Measurements from ENCODE around the gene IL21. TPM values are rescaled to one million over a fixed set of nuclear protein-coding genes. Genes with fewer than 3 reads are reported as not detected.
A peak's percentile ranks its signal among the peaks of the same experiment; 100 is the strongest.
"Not testable (repeated sequence)": the region's sequence is repeated elsewhere in the genome, so short reads cannot be mapped to it uniquely, and the experiment has no call there.

The IL21 gene
- total RNA-seq: not detected
- long read RNA-seq: 0 reads

- intact Hi-C loops (cut with micrococcal nuclease): no loop called here
- DNase-seq: no peak
- no peak for ATAC-seq
Measured at GRCh38 chr4:122621016-122621507, at the start of gene IL21. Gene IL21, minus strand, starts transcription at chr4:122621066. Its CDS starts 55 bp downstream, at chr4:122621011.

GRCh38 chr4:122669911-122670738 is 49.3 kb upstream of the IL21 start:
- ATAC-seq (no peak), DNase-seq (no peak)
- intact Hi-C loops (cut with micrococcal nuclease): no loop called here

GRCh38 chr4:122668241-122668640 is 47.4 kb upstream of the IL21 start:
- no peak for DNase-seq
- intact Hi-C loops (cut with micrococcal nuclease): no loop called here
- no peak for ATAC-seq

GRCh38 chr4:122666527-122667245 is 45.8 kb upstream of the IL21 start:
- no peak for ATAC-seq
- DNase-seq: no peak
- intact Hi-C loops (cut with micrococcal nuclease): no loop called here

GRCh38 chr4:122665161-122665929 is 44.5 kb upstream of the IL21 start:
- intact Hi-C loops (cut with micrococcal nuclease): no loop called here
- ATAC-seq (no peak), DNase-seq (no peak)

- intact Hi-C loops (cut with micrococcal nuclease): no loop called here
- DNase-seq (no peak), ATAC-seq (no peak)
Measured at GRCh38 chr4:122663814-122664610, 43.1 kb upstream of the IL21 start.

GRCh38 chr4:122663291-122663690 is 42.4 kb upstream of the IL21 start:
- intact Hi-C loops (cut with micrococcal nuclease): no loop called here
- DNase-seq: no peak
- ATAC-seq: no peak

- intact Hi-C loops (cut with micrococcal nuclease): no loop called here
- peak; percentile 52 for ATAC-seq
- DNase-seq: no peak
Measured at GRCh38 chr4:122662701-122663100, 41.8 kb upstream of the IL21 start.

- intact Hi-C loops (cut with micrococcal nuclease): no loop called here
- DNase-seq (no peak), ATAC-seq (no peak)
Measured at GRCh38 chr4:122661176-122662160, 40.6 kb upstream of the IL21 start.

- no peak for ATAC-seq
Measured at GRCh38 chr4:122658818-122659295, 38.0 kb upstream of the IL21 start.

GRCh38 chr4:122658377-122658776 is 37.5 kb upstream of the IL21 start:
- DNase-seq: no peak
- intact Hi-C loops (cut with micrococcal nuclease): no loop called here
- ATAC-seq: no peak

More at GRCh38 chr4:122658818-122659295, 38.0 kb upstream of the IL21 start:
- DNase-seq: no peak
- intact Hi-C loops (cut with micrococcal nuclease): no loop called here

GRCh38 chr4:122657553-122657952 is 36.7 kb upstream of the IL21 start:
- DNase-seq: no peak
- intact Hi-C loops (cut with micrococcal nuclease): no loop called here
- no peak for ATAC-seq

- DNase-seq; intact Hi-C loops (cut with micrococcal nuclease); ATAC-seq: not testable (repeated sequence)
Measured at GRCh38 chr4:122656583-122656982, 35.7 kb upstream of the IL21 start.

- ATAC-seq: no peak
- intact Hi-C loops (cut with micrococcal nuclease): no loop called here
- no peak for DNase-seq
Measured at GRCh38 chr4:122652379-122652778, 31.5 kb upstream of the IL21 start.

- DNase-seq: no peak
- ATAC-seq: no peak
- intact Hi-C loops (cut with micrococcal nuclease): no loop called here
Measured at GRCh38 chr4:122650148-122650547, 29.3 kb upstream of the IL21 start.

- ATAC-seq (no peak), DNase-seq (no peak)
- intact Hi-C loops (cut with micrococcal nuclease): no loop called here
Measured at GRCh38 chr4:122647656-122648055, 26.8 kb upstream of the IL21 start.

GRCh38 chr4:122643257-122643656 is 22.4 kb upstream of the IL21 start:
- intact Hi-C loops (cut with micrococcal nuclease): no loop called here
- ATAC-seq: no peak

GRCh38 chr4:122639181-122639580 is 18.3 kb upstream of the IL21 start:
- DNase-seq: no peak
- ATAC-seq: no peak
- intact Hi-C loops (cut with micrococcal nuclease): no loop called here

More at GRCh38 chr4:122643257-122643656, 22.4 kb upstream of the IL21 start:
- no peak for DNase-seq
